Left lung (tissue), 10 donors: Measurements from ENCODE around the gene TRIM28. TPM values are rescaled to one million over a fixed set of nuclear protein-coding genes. Genes with fewer than 3 reads are reported as not detected.

Experiments
- ATAC-seq: fragments of 200-7000 bp; cut with Tn5 transposase; one replicate; pipeline ENCODE4 v1.9.1; 2020; ENCODE audit warnings: moderate library complexity
- DNase-seq, 4 donors: peaks; one replicate each; pipeline ENCODE4 v3.0.0-alpha.2; 2013 to 2020
- H3K27ac ChIP-seq, 2 donors: fragments of 200-600 bp; sonication (generic) in 1 of 2; one replicate each; pipeline versions ENCODE4 v1.5.0 to v1.8.0; 2020 to 2021
- H3K27me3 ChIP-seq, 2 donors: fragments of 200-600 bp; sonication (generic) in 1 of 2; one replicate each; pipeline versions ENCODE4 v1.5.0 to v1.8.0; 2020 to 2021
- H3K36me3 ChIP-seq, 2 donors: fragments of 200-600 bp; sonication (generic) in 1 of 2; one replicate each; pipeline versions ENCODE4 v1.5.0 to v1.8.0; 2020 to 2021
- H3K4me1 ChIP-seq, 2 donors: fragments of 200-600 bp; one replicate each; pipeline ENCODE4 v1.8.0; 2021
- H3K4me3 ChIP-seq, 2 donors: fragments of 200-600 bp; sonication (generic) in 1 of 2; one replicate each; pipeline versions ENCODE4 v1.5.0 to v1.8.0; 2020 to 2021; ENCODE audit warnings: mild to moderate bottlenecking in 1 of 2
- H3K9me3 ChIP-seq, 2 donors: fragments of 200-600 bp; sonication (generic) in 1 of 2; one replicate each; pipeline versions ENCODE4 v1.5.0 to v1.8.0; 2020 to 2021
- CTCF ChIP-seq, 2 donors: fragments of 200-600 bp; sonication (generic) in 1 of 2; IDR thresholded peaks; one replicate each; pipeline versions ENCODE4 v1.5.0 to v1.8.0; 2021; ENCODE audit warnings: antibody characterized with exemption in 2 of 2
- intact Hi-C, 2 donors: fragments of 100-400 bp; cut with DNase I; formaldehyde crosslinking; loops; one replicate each; pipeline versions ENCODE4 v1.11.2 to v1.14.2; 2022
- polyA plus RNA-seq, 6 donors: library from polyadenylated mRNA; unstranded; fragments of 120-200 nt; gene quantifications; one replicate each; pipeline ENCODE4 v1.2.1, GENCODE V29; 2013; ENCODE audit not compliant: insufficient read length in 6 of 6
- total RNA-seq, 2 donors: library from RNA; stranded (reverse); fragmentation: NEBNext Ultra II Directional; extraction: Animal tissue kit (Norgen Biotek cat#: 25700); gene quantifications; one replicate each; pipeline ENCODE4 v1.2.1, GENCODE V29; 2021
- donor health status: DM: no; HTN: yes; CAD: no.
- donor health status: DM: no; HTN: no; CAD: no.

Gene TRIM28
- total and polyA plus RNA-seq, 8 donors: 231 to 689 (median 613) TPM

- peaks cover 0 to 25% of the 10 kb centered on the region in 2 donors for H3K36me3 ChIP-seq
- DNase-seq: no peak
- intact Hi-C loops: no loop called here
- peak overlapping the region; percentile 77 to 78 for H3K4me3 ChIP-seq
- no peaks in the 10 kb centered on the region for H3K9me3 ChIP-seq
- peak overlapping the region; percentile 95 to 97 for H3K27ac ChIP-seq
- ATAC-seq: no peak
- peak in 1 of 2 donors; percentile 55 for TF ChIP-seq CTCF (IDR thresholded peaks at IDR 0.05)
- H3K27me3 ChIP-seq: no peaks in the 10 kb centered on the region
- H3K4me1 ChIP-seq: peaks cover 9 to 54% of the 10 kb centered on the region in 2 donors
Measured at GRCh38 chr19:58518256-58519086, 25.4 kb upstream of the TRIM28 start.

GRCh38 chr19:58519087-58519354, 24.8 kb upstream of the TRIM28 start:
- peak in 1 of 2 donors; percentile 40 for TF ChIP-seq CTCF (IDR thresholded peaks at IDR 0.05)
- intact Hi-C loops: no loop called here
- Histone ChIP-seq H3K36me3 (peaks cover 0 to 25% of the 10 kb centered on the region in 2 donors), H3K27me3 (no peaks in the 10 kb centered on the region), H3K4me1 (peaks cover 9 to 50% of the 10 kb centered on the region in 2 donors), H3K9me3 (no peaks in the 10 kb centered on the region), H3K27ac (peak overlapping the region; percentile 95 to 97), H3K4me3 (peak overlapping the region; percentile 77 to 78)
- ATAC-seq (peak; percentile 67), DNase-seq (peak in 3 of 4 donors; percentile 65 to 77 (median 67))

GRCh38 chr19:58519355-58520256, 24.3 kb upstream of the TRIM28 start, which contains the start of gene ZBTB45:
TSS of gene ZBTB45 (minus strand) at chr19:58519810. CDS start at chr19:58517673, 2,137 bp downstream.
- peaks cover 0 to 25% of the 10 kb centered on the region in 2 donors for H3K36me3 ChIP-seq
- ATAC-seq: peak; percentile 86
- TF ChIP-seq CTCF (IDR thresholded peaks at IDR 0.05): peak; percentile 53 to 66
- H3K27me3 ChIP-seq: no peaks in the 10 kb centered on the region
- H3K4me3 ChIP-seq: peak within 1 kb of the TSS; percentile 77 to 78
- H3K9me3 ChIP-seq: no peaks in the 10 kb centered on the region
- peak; percentile 91 to 96 (median 94) for DNase-seq
- H3K4me1 ChIP-seq: peaks cover 9 to 46% of the 10 kb centered on the region in 2 donors
- peak within 1 kb of the TSS; percentile 95 to 97 for H3K27ac ChIP-seq
- intact Hi-C loops: no loop called here

- intact Hi-C loops: no loop called here
- no peak for TF ChIP-seq CTCF (IDR thresholded peaks at IDR 0.05)
- no peak for ATAC-seq
Measured at GRCh38 chr19:58520257-58520599, 23.6 kb upstream of the TRIM28 start.

GRCh38 chr19:58521651-58522050, 22.2 kb upstream of the TRIM28 start:
- no peak for TF ChIP-seq CTCF (IDR thresholded peaks at IDR 0.05)
- peaks cover 0 to 9% of the 10 kb centered on the region in 2 donors for H3K36me3 ChIP-seq
- peak overlapping the region in 1 of 2 donors; percentile 39 for H3K27ac ChIP-seq
- intact Hi-C loops: no loop called here
- no peaks in the 10 kb centered on the region for H3K27me3 ChIP-seq
- DNase-seq (no peak), ATAC-seq (no peak)
- H3K4me1 ChIP-seq: peaks cover 9 to 30% of the 10 kb centered on the region in 2 donors
- H3K9me3 ChIP-seq: no peaks in the 10 kb centered on the region
- no peak overlapping the region for H3K4me3 ChIP-seq

More at GRCh38 chr19:58520257-58520599, 23.6 kb upstream of the TRIM28 start:
- no peak for DNase-seq
- Histone ChIP-seq H3K4me1 (peaks cover 9 to 40% of the 10 kb centered on the region in 2 donors), H3K36me3 (peaks cover 0 to 24% of the 10 kb centered on the region in 2 donors), H3K9me3 (no peaks in the 10 kb centered on the region), H3K27ac (peak overlapping the region; percentile 95 to 97), H3K27me3 (no peaks in the 10 kb centered on the region), H3K4me3 (peak overlapping the region; percentile 77 to 78)
